Ovary (tissue), 9 donors: ENCODE data around the gene SCYGR1. TPM values are rescaled to one million over a fixed set of nuclear protein-coding genes. Genes with fewer than 3 reads are reported as not detected.

Experiments
- DNase-seq, 5 donors: peaks; one replicate each; pipeline ENCODE4 v3.0.0-alpha.2; 2019 to 2020
- H3K27ac ChIP-seq, 2 donors: fragments of 200-600 bp; one replicate each; pipeline versions ENCODE4 v1.5.1 to v1.8.0; 2019 to 2022
- H3K27me3 ChIP-seq: fragments of 200-600 bp; one replicate; pipeline ENCODE4 v1.8.0; 2022
- H3K36me3 ChIP-seq: fragments of 200-600 bp; sonication (generic); one replicate; pipeline ENCODE4 v1.5.1; 2019
- H3K4me1 ChIP-seq: one replicate; pipeline ENCODE4 v1.8.1; 2013; ENCODE audit warnings: mild to moderate bottlenecking, moderate library complexity; ENCODE audit not compliant: insufficient read depth
- H3K4me3 ChIP-seq: fragments of 200-600 bp; sonication (generic); one replicate; pipeline ENCODE4 v1.5.1; 2017
- H3K9me3 ChIP-seq, 2 donors: fragments of 200-600 bp in 1 of 2; sonication (generic) in 1 of 2; one replicate each; pipeline versions ENCODE4 v1.5.1 to v1.8.1; 2013 to 2019; ENCODE audit warnings: mild to moderate bottlenecking in 1 of 2, moderate library complexity in 1 of 2
- CTCF ChIP-seq, 3 donors: fragments of 450-650 bp in 2 of 3; fragments of 200-600 bp in 1 of 3; IDR thresholded peaks; one replicate each; pipeline versions ENCODE4 v1.5.1 to v1.8.0; 2016 to 2022; ENCODE audit warnings: antibody characterized with exemption in 3 of 3, mild to moderate bottlenecking in 1 of 3
- EP300 ChIP-seq: sonication (generic); formaldehyde crosslinking; IDR thresholded peaks from one replicate; pipeline ENCODE4 v1.6.1; 2017; ENCODE audit warnings: antibody characterized with exemption
- POLR2A ChIP-seq: fragments of 450-650 bp; IDR thresholded peaks from one replicate; pipeline ENCODE4 v1.6.1; 2017; ENCODE audit warnings: antibody characterized with exemption, mild to moderate bottlenecking, moderate library complexity
- WGBS, 3 donors: extraction: QIAGEN DNeasy Blood & Tissue Kit in 1 of 3; methylation state at CpG; one replicate each; pipeline versions ENCODE4 v1.1.5 to v1.1.7; 2013 to 2017; 5-methylcytosine and 5-hydroxymethylcytosine counted together
- intact Hi-C, 4 donors: fragments of 100-400 bp; cut with DNase I; formaldehyde crosslinking; loops; one replicate each; pipeline versions ENCODE4 v1.11.0 to v1.15.1; 2022 to 2023
- polyA plus RNA-seq, 2 donors: library from polyadenylated mRNA; stranded (reverse); fragments of 200-250 nt in 1 of 2; fragments of 350-450 nt in 1 of 2; fragmentation: Illumina TruSeq in 1 of 2; extraction: RNeasy Lipid Tissue Mini Kit (QIAGEN cat#74804) in 1 of 2; gene quantifications; one replicate each; pipeline ENCODE4 v1.2.3, GENCODE V29; 2013 to 2014
- total RNA-seq, 7 donors: library from RNA; depleted of rRNA in 2 of 7; stranded (reverse); fragments of >200 nt in 2 of 7; fragmentation: NEBNext Ultra II Directional in 3 of 7; extraction: Animal tissue kit (Norgen Biotek cat#: 25700) in 3 of 7; gene quantifications; one replicate each; pipeline versions ENCODE4 v1.1.0 to v1.2.4, GENCODE V29; 2016 to 2023
- donor health status: DM: no; HTN: no; CAD: no; lungs with moderate emphysema.
- donor health status: DM: no; HTN: no; CAD: no.
- donor health status: Bipolar disorder and iron deficiency.
- donor health status: DM: yes; HTN: yes; CAD: no.
- donor health status: DM: no; HTN: no; CAD: no.
- donor health status: DM: yes; HTN: yes; CAD: no.

The SCYGR1 gene
- total and polyA plus RNA-seq, 9 donors = not detected

- Histone ChIP-seq H3K27ac (no peak overlapping the region), H3K9me3 (no peaks in the 10 kb centered on the region), H3K36me3 (no peaks in the 10 kb centered on the region), H3K4me3 (no peak overlapping the region), H3K27me3 (no peaks in the 10 kb centered on the region), H3K4me1 (peaks cover 4% of the 10 kb centered on the region)
- intact Hi-C loops = loop anchor here in 2 of 4 donors (2.0 to 10.0 kb wide), 2 partner anchors 360 to 362 kb away; no protein-coding TSS in a partner anchor
- 86 to 92% (median 91%) methylated on average over 4 of the region's 4 CpGs for WGBS, 3 donors
- DNase-seq = no peak
- no peak for TF ChIP-seq POLR2A
- no peak for TF ChIP-seq EP300
- no peak for TF ChIP-seq CTCF (IDR thresholded peaks at IDR 0.05)
Observed at GRCh38 chr2:227404585-227405271, 17.0 kb upstream of the SCYGR1 start.

- Histone ChIP-seq H3K9me3 (no peaks in the 10 kb centered on the region), H3K4me3 (no peak overlapping the region), H3K36me3 (no peaks in the 10 kb centered on the region), H3K4me1 (peaks cover 4% of the 10 kb centered on the region), H3K27ac (no peak overlapping the region), H3K27me3 (no peaks in the 10 kb centered on the region)
- no peak for TF ChIP-seq POLR2A
- no peak for TF ChIP-seq CTCF (IDR thresholded peaks at IDR 0.05)
- TF ChIP-seq EP300 = no peak
- 46 to 53% (median 49%) methylated on average over 4 of the region's 4 CpGs for WGBS, 3 donors
- DNase-seq = no peak
- intact Hi-C loops = loop anchor here in 1 of 4 donors (10.0 kb wide), 1 partner anchor 362 kb away; no protein-coding TSS in a partner anchor
Observed at GRCh38 chr2:227402959-227403358, 15.2 kb upstream of the SCYGR1 start.

- TF ChIP-seq POLR2A = no peak
- no peak for TF ChIP-seq EP300
- no peak for TF ChIP-seq CTCF (IDR thresholded peaks at IDR 0.05)
- H3K9me3 ChIP-seq = no peaks in the 10 kb centered on the region
- no peaks in the 10 kb centered on the region for H3K36me3 ChIP-seq
- H3K4me3 ChIP-seq = no peak overlapping the region
- no peak overlapping the region for H3K27ac ChIP-seq
- H3K4me1 ChIP-seq = peaks cover 4% of the 10 kb centered on the region
- no peaks in the 10 kb centered on the region for H3K27me3 ChIP-seq
- intact Hi-C loops = loop anchor here in 1 of 4 donors (10.0 kb wide), 1 partner anchor 362 kb away; no protein-coding TSS in a partner anchor
- no peak for DNase-seq
Observed at GRCh38 chr2:227402321-227402720, 14.6 kb upstream of the SCYGR1 start.

- Histone ChIP-seq H3K27me3 (no peaks in the 10 kb centered on the region), H3K4me3 (no peak overlapping the region), H3K27ac (no peak overlapping the region), H3K9me3 (no peaks in the 10 kb centered on the region), H3K4me1 (peaks cover 2% of the 10 kb centered on the region), H3K36me3 (no peaks in the 10 kb centered on the region)
- intact Hi-C loops = loop anchor here in 1 of 4 donors (10.0 kb wide), 1 partner anchor 363 kb away; no protein-coding TSS in a partner anchor
- 68 to 69% (median 69%) methylated on average over 2 of the region's 2 CpGs for WGBS, 3 donors
- DNase-seq = no peak
- TF ChIP-seq CTCF (IDR thresholded peaks at IDR 0.05) (no peak), POLR2A (no peak), EP300 (no peak)
Observed at GRCh38 chr2:227401550-227401949, 13.8 kb upstream of the SCYGR1 start.
